LoVo (cell line): ENCODE measurements around the gene CIRBP.
"Not testable (repeated sequence)": the region's sequence is repeated elsewhere in the genome, so short reads cannot be mapped to it uniquely, and the experiment has no call there.

Experiments used
- DNase-seq: peaks from one replicate; pipeline ENCODE4 v3.0.0-alpha.2; 2016; ENCODE audit warnings: low spot score

CIRBP gene

DNA sequence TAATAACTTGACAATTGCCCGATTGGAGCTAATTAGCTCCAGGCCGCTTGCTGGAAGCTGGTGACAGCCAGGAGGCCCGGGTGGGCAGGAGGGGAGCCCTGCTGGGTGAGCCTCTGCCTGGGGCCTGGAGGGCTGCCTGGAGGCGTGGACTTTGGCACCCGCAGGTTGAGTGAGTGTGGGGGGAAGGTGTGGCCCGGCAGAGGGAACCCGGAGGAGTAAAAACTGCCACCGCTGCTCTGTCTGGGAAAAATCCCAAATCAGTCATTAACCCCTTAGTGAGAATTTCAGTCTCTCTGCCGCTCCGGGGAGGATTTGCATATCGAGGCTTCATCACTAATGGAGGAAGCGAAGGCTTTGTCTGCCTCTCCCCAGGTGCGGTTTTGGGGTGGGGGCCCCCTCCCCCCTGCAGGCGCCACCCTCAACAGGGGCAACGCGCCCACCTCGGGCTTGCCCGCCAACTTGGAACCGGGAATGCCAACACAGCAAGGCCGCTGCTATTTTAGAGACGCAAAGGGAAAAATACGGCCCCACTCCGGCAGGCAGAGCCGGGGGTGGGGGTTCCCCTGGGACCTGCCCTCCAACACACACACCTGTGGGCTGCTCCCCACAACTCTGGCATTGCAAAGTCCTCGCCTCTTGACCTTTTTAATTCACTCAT, 22.8 kb downstream of the CIRBP start:
- no peak for DNase-seq

DNA sequence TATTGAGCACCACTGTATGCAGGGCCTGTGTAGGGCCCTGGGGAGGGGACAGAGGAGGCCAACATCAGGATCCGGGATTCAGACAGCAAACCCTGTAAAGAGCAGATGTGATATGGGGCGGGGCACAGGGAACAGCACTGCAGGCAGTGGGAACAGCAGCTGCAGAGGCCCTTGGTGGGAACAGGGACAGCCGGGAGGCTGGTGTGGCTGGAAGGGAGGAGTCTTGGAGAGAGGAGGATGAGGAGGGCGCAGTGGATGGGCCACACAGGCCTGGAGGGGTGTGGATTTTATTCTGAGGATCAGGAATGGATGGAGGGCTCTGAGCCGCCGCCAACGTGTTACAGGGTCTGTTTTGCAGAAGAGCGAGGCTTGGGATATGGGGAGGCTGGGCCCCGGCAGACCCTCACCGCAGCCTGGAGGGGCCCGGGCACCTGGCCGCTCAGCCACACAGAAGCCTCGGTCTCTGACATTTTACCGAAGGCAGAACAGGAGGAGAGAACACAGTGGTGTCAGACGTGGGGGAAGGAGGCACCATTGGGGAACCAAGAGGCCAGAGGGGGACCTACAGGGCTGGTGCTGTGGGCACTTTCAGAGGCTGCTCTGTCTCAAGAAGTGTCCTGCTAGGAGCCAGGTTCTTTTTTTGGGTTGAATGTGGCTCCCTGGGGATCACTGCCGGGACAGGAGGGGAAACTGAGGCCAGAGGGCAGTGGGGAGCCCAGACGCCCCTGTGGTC, 23.5 kb downstream of the CIRBP start:
- no peak for DNase-seq

DNA sequence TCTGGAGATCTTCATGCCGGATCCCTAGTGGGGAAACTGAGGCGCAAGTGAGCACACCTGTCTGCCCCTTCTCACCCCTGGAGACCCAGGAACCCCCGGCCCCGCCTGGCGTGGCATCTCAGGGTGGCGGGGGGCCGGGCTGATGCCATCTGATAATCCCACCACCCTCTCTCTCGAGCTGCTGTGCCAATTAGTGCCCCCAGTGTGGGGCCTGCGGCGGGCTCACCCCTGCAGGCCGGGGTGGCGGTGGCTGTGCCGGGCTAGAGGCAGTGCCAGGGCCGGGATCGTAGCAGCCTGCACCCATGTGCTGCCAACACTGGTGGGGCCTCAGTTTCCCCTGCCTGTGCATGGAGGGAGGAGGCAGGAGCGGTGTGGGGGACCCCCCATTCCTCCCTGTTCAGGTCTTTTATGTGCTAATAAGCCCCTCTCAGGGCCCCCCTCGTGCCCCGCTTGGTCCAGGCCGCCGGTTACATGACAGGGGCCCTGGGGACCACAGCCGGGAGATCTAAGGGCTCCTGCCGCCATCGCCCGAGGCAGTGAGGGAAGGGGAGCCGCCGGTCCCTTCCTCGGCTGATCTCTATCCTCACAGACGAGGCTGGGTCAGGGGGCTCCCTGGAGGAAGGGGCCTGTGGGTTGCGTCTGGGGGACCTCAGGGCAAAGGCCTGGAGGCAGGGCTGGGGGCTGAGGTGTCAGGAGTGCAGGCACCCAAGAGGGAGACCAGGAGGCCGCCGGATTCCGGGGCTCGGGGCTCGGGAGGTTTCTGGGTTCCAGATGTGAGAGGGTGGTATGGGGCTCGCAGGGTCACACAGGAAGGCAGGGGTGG, 24.9 kb downstream of the CIRBP start:
- no peak for DNase-seq

DNA sequence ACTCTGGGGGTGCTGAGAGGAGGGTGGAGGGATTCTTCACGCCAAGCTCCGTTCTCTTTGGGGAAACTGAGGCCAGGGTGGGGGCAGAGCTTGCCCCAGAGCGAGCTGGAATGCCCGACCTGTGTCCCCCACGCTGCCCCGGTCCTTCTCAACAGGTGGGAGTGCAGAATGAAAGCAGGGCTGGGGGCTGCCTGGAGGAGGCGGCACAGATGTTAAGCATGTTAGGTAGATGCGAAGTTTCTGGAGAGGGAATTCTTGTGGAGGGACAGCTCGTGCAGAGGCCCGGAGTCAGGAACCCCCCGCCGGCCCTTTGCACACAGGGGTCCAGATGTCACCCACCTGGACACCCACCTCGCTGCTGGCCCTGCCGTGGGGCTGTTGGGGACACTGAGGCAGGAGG, 25.6 kb downstream of the CIRBP start:
- DNase-seq = no peak

DNA sequence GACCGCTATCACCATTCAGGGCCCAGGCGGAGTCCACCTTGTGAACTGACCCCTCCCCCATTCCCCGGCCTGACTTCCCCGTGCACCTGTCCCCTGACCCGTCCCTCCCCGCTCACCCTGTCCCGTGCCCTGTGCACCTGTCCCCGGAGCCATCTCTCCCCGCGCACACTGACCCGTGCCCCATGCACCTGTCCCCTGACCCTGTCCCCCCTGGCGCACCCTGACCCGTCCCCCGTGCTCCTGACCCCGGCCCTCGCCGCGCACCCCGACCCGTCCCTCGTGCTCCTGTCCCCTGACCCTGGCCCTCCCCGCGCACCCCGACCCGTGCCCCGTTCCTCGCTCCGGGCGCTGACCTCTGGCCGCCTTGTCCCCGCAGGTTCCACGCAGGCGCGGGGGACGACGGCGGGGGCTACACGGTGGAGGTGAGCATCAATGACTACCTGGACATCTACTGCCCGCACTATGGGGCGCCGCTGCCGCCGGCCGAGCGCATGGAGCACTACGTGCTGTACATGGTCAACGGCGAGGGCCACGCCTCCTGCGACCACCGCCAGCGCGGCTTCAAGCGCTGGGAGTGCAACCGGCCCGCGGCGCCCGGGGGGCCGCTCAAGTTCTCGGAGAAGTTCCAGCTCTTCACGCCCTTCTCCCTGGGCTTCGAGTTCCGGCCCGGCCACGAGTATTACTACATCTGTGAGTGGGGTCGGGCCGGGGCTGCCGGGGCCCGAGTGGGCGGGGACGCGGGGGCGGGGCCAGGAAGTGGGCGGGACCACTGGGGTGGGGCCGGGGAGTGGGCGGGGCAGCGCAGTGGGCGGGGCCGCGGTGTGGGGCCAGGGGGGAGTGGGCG, 26.3 kb downstream of the CIRBP start:
- DNase-seq = no peak

DNA sequence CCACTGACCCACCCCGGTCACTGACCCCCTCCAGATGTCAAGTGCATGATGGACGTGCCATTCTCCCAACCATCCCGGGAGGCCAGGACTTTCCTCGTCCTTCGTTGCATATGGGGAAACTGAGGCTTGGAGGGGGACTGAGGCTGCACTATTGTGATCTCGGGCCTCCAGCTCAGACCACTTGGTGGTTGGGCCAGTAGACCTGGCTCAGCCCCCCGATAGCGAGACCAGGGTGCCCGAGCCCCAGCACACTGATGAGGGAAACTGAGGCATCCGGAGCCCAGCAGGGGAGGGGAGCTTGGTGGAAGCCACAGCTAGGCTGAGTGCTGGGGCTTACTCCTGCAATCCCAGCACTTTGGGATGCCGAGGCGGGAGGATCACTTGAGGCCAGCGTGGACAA, 26.9 kb downstream of the CIRBP start:
- no peak for DNase-seq

DNA sequence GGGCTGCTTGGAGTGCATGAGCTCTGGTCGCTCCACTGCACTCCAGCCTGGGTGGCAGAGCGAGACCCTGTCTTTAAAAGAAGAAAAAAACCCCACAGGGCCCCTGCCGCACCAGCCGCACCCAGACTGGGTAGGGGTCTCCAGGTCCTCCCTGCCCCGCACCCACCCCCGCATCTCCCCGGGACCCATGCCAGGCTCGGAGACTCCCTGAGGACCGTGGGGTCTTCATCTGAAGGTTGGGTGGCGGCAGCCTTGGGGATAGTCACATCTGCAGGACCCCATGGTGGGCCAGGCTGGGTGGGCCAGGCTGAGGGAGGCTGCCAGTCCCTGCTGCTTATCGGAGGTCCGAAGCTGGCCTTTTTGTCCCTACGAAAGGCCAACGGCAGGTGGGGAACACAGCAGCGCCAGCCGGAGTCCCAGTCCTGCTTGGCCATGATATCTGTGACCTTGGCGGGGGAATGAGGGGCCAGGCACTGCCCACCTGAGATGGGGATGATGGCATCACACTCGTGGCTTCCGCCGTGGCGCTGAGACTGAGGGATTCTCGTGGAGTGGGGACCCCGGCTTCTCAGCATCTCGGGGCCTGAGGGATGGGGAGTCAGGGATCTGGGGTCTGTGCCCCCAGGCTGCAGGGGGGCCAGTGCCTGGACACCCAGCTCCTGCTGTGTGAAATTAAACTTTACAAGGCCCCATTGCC, 27.6 kb downstream of the CIRBP start:
- no peak for DNase-seq

DNA sequence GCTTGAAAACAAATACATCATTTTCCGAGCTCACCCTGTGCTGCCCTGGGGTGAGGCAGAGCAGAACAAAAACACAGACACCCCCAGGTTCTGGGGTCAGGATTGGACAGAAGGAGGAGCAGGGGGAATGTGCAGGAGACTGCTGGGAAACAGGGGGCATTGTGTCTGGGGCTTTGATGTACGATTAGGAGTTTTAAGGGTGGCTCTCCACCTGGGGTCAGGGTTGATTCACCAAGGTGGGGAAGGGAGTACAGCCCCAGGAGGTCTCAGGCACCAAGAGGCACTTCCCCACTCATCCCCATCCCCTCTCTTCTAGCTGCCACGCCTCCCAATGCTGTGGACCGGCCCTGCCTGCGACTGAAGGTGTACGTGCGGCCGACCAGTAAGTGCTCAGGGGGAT, 29.1 kb downstream of the CIRBP start:
- no peak for DNase-seq

DNA sequence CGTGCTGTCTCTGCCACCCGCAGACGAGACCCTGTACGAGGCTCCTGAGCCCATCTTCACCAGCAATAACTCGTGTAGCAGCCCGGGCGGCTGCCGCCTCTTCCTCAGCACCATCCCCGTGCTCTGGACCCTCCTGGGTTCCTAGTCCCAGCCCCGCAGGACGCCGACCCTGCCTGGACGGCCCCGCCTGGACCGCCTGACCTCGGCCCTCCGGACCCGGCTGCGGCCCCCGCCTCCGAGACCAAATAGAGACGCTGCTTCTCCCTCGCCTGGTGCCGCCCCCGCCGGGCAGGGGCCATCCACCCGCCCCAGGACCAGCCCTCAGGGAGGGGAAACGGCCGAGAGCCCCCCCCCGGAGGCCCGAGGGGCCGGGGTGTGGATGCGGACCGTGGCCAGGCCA, 30.7 kb downstream of the CIRBP start:
- no peak for DNase-seq

DNA sequence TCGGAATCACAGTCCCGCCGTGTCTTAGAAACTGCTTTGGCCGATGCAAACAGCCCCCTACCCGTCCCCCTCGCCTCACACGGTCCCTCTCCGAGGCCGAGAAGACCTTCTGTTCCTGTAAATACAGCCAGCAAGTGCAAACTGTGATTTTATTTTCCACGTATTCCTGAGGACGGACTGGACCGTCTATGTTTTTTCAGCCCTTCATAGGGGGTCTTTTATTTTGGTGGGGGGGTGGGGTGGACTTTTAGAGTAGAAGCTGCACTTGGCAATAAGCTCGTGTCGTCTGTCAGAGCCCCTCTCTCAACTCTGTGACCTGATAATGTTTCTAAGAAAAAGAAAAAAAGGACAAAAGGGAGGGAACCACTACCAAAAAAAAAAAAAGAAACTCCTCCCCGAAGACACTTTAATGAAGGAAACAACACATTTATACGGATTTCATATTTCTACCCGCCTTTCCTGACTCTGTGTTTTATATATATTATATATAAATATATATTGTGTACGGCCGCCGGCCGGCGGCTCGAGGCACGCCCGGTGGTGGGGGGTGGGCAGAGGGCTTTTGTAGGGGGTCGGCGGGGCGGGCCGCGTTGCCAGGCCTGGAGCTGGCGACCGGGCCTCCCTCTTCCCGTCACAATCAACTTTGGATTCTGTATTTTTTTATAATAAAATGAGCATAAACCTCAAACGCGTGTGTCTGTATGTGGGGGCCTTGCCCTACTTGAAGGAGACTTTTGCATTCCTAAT, 31.8 kb downstream of the CIRBP start:
- DNase-seq = no peak

DNA sequence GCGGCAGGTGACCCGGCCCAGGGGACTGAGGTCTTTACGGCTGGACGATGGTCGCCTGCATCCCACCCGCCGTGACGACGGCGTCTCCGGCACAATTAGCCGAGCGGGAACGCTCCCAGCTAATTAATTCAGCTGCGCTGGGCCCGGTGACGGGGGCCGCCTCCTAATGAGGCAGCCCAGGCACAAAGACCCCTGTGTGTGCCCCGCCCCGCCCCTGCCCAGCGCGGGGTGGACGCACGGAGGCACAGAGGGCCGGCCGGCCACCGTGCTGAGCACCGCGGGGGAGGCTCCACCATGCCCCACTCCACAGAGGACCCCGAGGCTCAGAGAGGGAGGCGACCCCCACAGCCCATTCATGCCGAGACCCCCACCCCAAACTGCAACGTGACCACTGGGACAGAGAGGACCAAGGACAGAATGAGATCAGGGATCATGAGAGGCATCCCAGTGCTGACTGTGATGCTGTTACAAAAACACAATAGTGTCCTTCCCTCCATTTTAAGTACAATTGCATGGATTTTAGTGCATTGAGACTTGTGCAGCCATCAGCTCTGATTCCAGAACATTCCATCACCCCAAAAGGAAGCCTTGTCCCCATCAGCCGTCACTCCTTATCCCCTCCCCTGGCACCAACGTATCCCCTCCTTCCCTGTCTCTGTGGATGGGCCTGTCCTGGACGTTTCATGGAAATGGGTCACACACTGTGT, 33.6 kb downstream of the CIRBP start:
- DNase-seq = no peak

DNA sequence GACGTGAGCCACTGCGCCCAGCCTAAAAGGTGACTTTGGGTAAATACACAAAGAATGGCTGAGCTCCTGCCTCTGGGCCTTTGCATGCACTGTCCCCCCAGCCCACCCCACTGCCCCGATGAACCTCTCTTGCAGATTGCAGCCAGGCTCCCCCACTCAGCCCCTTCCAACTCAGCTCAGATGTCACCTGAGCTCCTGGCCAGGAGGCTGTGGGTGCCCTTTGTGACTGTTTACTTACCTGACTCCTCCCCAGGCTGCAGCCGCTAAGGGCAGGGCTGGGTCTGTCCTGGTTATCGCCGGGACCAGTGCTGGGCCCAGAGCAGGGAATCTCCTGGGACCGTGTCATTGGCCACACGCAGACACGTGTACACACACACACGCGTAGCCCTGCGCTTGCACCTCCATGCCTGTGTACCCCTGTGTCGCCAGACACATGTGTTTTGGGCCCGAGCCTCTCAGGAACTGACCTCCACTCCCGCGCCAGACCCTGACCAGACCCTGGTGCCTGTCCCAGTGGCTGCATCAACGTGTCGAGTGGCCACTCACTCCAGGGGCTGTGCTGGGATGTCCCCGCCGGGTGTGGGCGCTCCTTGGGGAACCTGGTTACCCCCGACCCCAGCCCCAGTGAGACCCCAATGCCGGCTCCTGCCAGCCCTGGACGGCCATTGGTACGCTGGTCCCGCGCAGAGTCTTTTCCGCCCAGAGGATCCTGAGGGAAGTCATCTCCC, 35.2 kb downstream of the CIRBP start:
- no peak for DNase-seq

DNA sequence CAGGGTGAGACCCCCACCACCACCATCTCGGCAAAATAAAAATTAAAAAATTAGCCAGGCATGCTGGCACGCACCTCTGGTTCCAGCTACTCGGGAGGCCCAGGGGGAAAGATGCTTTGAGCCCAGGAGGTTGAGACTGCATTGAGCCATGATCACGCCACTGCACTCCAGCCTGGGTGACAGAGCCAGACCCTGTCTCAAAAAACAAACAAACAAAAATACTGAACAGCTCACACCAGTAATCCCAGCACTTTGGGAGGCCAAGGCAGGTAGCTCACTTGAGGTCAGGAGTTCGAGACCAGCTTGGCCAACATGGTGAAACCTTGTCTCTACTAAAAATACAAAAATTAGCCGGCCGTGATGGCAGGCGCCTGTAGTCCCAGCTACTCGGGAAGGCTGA, 36.2 kb downstream of the CIRBP start:
- DNase-seq = not testable (repeated sequence)

DNA sequence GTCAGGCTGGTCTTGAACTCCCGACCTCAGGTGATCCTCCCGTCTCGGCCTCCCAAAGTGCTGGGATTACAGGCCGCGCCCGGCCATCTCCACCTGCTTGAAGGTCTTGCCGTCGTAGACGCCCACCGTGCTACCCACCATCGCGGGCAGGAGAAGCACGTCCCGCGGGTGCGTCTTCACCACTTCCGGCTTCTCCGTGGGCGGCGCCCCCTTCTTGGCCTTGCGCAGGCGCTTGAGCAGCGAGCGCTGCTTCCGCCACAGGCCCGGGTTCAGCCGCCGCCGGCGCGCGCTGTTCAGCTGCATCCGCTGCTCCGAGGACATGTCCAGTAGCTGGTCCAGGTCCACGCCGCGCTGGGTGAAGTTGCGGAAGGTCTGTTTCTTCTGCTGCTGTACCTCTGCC, 38.2 kb downstream of the CIRBP start:
- DNase-seq = no peak

DNA sequence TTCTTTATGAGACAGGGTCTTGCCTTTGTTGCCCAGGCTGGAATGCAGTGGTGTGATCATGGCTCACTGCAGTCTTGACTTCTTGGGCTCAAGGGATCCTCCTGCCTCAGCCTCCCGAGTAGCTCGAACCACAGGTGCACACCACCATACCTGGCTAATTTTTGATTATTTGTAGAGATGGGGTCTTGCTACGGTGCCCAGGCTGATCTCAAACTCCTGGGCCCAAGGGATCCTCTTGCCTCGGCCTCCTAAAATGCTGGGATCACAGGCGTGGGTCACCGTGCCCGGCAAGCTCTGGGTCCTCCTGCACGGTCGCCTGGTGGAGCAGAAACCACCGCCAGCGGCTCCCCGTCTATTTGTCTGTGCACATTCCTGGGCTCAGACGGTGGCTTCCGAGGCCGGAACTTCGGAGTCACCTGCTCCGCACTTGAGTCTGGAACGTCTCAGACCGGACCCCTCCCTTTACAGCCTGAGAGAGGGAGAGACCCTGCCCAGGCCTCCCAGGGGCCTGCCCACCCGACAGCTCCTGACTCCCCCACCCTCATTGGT, 38.7 kb downstream of the CIRBP start:
- DNase-seq = no peak

DNA sequence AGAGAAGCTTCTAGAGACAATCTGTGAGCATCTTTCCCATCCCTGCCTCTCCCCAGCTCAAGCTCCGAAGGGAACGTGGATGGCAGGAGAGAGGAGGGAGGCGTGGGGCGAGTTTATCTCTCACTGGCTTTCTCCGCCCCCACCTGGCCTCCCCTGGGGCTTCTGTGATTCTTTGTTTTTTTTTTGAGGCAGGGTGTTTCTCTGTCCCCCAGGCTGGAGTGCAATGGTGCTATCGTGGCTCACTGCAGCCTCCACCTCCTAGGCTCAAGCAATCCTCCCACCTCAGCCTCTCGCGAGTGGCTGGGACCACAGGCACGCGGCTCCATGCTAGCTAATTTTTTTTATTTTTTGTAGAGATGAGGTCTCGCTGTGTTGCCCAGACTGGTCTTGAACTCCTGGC, 39.6 kb downstream of the CIRBP start:
- DNase-seq = no peak

DNA sequence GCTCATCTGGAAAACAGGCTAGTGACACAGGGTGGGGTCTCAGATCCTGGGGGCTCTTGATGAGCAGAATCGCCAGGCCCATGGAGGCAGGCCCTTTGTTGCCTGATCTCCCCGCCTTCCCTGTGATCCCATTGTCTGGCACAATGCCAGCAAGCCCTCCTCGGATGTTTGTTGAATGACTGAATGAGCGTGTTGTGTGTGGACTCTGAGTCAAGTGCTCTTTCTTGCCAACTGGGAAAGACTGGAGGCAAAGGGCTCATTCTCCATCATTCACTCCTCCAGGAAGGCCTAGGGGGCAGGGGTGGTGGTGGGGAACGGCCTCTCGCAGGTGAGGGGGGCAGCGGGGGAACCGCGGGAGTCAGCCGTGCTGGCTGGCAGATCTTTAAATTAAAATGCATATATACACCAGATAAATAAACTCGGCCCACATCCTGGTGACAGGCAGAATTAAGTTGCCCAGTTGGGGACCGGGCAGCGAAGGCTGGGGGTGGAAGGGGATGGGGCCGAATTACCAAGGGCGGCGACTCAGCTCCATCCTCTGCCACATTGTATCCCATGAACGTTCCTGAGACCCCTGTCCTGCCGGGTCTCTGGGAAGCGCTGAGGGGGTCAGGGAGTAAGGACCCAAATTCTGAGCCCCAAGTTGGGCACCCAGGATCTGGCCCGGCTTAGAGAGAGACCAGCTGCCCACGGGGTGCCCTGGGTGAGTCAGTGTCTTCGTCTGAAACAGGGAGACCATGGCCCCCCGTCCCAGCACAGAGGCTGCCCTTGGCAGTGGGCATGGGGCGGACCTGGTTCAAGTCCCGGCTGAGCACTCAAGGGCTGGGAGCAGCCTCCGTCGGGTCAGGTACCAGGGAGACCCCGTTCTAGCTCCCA, 41.1 kb downstream of the CIRBP start:
- DNase-seq = no peak

DNA sequence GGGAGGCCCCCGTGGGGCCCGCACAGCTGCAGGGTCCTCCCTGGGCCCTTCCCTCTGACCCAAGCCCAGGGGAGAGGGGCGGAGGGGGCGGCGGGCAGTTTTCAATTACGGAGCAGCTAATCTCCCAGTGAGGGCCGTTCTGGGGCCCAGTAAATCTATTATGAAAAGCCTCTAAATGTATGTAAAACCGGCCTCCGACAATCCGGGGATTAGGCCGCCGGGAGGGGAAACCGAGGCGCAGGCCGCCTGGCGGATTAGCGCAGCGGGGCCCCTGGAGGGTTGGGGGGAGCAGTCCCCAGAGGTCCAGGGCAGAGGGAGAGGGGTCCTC, 41.7 kb downstream of the CIRBP start:
- DNase-seq = no peak
